NOMO-1 (cell line): ENCODE results near the gene ELAVL1.
"Not testable (repeated sequence)": the region's sequence is repeated elsewhere in the genome, so short reads cannot be mapped to it uniquely, and the experiment has no call there.

Experiments
- DNase-seq, 2 experiments: peaks; one replicate each; lab custom pipeline; 2025; ENCODE audit not compliant: unreplicated experiment in 2 of 2; lab: John Stamatoyannopoulos, UW

ELAVL1 gene

GRCh38 chr19:7971553-7972520 lies 33.6 kb downstream of the ELAVL1 start:
- no peak for DNase-seq

DNA sequence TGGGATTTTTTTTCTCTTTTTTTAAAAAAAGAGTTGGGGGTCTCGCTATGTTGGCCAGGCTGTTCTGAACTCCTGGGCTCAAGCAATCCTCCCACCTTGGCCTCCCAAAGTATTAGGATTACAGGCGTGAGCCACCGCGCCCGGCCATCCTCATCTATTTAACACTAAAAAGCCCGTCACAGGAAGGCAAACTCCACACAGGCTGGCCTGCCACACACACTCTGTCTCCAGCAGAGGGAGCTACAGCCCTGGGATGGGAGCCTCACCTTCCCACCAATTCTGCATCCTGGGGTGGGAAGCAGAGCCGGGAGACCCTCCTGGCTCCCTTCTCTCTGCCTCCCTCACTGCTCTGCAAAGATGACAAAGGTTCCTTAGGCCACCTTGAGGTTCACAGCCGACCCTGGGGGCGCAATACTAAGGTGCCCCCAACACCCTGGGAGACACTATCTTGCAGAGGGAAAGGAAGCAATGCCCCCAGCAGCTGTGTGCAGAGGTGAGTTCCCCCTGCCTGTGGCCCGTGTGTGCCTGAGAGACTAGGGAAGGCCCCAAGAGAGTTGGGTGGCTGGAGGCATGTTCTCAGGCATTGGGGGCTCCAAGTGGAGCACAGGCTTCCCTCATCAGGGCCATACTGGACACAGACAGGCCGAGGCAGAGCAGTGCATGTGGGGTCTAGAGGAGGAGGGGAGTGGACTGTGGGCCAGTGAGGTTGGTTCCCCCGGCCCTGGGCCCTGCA lies 34.6 kb downstream of the ELAVL1 start:
- DNase-seq, result no peak

DNA sequence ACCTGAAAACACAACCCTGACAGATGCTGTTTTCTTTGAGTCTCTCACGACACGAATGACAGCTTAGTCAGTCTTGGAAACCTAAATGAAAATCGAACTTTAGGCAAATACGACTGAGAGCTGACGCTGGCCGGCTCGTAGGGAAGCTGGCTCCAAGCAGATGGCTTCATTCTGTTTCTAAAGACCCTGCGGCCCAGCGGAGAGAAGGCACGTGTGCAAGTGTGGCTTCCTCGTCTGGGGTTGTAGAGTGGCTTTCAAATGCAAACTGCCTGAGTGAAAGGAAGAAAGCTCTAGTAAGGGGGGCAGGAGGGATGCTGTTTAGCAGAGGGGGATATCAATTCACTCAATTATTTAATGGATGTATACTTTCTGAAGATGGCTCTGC lies 35.9 kb downstream of the ELAVL1 start:
- no peak for DNase-seq

- DNase-seq, result no peak
Observed at GRCh38 chr19:7968796-7969554, 36.5 kb downstream of the ELAVL1 start.

DNA sequence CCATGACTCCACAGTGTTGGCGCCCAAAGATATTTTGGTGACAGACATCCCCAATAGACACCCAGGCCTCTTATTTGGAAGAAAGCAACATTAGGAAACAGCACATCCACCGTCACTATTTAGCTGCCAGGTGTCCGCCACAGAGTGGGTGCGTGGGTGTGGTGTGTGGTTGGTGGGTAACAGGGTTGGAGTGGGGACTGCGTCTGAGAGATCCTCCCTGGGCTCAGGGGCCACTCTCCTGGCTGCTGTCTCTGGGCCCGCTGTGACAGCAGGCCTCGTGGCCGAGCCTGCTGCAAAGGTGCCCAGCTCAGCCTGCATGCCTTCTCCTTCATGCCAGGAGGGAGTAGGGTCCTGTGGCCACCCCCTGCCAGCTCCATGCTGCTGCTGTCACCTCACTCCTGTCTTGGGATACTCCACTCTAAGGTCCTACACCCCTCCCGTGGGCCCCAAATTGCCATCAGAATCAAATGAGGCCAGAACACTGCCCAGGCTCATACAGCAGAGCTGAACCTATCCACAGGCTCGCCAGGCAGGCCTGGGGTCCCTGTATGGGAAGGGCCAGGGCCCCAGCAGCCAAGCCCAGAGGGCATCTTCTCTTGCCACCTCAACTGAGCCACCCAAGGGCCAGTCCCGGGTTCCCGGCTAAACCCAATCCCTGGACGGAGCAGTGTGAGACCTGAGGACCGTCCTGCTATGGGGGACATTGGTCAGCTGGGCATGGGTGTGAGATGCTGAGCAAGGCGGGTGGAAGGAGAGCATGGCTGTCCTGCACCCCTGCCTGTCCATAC lies 37.2 kb downstream of the ELAVL1 start:
- DNase-seq, result no peak

DNA sequence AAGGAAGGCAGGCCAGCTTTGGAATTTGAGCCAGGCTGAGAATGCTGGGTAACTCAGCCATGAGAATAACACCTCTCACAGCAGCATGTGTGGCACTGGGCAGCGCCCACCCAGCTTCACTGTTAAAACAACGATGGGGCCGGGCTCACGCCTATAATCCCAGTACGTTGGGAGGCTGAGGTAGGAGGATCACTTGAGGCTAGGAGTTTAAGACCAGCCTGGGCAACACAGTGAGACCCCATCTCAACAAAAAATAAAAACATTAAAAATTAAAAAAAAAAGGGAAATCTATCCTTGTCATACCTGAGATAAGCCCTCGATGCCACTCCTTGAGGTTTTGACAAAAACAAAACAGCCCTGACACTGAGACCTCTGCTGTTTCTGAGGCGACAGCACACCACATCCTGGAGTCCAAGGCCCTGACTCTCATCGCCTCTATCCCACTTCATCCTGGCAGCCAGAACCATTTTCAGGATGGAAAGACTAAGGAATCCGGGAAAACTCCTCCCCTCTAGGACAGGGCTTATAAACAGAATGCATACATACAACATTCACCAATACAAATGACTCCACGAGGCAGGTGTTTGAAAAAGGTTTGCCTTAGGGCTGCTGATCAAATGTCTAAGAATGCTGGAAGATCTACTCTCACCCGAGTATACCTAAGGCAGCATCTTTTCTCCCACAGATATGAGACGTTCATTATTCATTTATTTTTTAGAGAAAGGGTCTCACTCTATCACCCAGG lies 39.3 kb downstream of the ELAVL1 start:
- no peak for DNase-seq

GRCh38 chr19:7965259-7965841 lies 40.1 kb downstream of the ELAVL1 start:
- no peak for DNase-seq

DNA sequence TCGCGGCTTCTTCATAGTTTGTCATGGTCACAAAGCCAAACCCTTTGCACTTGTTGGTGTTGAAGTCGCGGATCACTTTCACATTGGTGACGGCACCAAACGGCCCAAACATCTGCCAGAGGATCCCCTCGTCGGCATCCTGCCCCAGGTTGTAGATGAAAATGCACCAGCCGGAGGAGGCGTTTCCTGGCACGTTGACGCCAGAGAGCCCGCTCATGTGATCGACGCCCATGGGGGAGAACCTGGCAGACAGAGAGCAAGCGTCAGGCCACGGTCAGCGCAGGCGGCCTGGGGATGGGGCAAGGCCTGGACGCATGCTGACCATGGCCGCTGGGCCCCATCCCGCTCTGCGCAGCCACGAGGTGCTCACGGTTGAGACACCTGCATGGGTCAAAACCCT lies 41.9 kb downstream of the ELAVL1 start:
- DNase-seq, result no peak

- DNase-seq, result no peak
Observed at GRCh38 chr19:7962644-7963268, 42.7 kb downstream of the ELAVL1 start.

DNA sequence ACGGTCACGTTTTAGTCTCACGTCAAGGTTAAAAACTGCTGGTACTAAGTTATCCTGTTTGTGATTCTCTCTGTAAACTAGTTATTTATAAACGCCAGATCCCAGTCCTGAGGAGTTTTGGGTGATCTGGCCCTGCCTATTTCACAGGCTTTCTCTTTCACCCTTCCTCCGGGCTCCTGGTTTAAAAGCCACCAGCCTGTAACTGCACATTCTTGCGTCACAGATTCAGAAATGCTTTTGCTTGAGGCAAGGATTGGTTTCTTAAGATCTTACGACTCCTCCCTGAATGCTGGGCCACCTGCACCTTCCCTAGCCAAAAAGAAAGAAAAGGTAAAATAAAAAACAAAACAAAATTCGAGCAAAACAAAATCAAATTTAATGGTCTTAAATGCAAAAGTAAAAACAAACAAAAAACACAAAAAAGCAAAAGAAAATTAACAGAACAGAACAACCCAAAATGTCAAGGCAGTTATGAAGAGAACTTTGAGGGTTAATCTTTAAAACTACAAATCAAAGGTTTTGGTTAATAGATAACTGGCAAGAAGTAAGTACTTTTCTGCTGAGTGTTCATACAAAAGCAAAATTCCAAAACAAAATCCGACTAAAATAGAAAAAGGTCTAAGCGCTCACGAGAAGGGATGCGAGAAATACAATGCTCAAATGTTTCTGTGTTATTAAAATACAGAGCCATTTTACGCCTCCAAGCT lies 43.4 kb downstream of the ELAVL1 start:
- no peak for DNase-seq

DNA sequence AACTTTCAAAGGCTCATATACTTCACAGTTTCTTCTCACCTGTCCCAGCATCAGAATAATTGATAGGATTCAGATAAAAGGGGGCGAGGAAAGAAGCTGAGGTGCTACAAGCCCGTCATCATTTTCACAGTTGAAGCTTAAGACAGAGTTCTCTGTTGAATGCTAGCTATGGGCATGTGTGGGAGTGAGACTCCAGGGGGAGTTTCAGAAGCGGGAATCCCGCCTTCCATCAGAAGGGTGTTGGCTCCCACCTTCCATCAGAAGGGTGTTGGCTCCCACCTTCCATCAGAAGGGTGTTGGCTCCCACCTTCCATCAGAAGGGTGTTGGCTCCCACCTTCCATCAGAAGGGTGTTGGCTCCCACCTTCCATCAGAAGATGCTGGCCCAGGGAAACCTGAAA lies 44.4 kb downstream of the ELAVL1 start:
- DNase-seq, result not testable (repeated sequence)

DNA sequence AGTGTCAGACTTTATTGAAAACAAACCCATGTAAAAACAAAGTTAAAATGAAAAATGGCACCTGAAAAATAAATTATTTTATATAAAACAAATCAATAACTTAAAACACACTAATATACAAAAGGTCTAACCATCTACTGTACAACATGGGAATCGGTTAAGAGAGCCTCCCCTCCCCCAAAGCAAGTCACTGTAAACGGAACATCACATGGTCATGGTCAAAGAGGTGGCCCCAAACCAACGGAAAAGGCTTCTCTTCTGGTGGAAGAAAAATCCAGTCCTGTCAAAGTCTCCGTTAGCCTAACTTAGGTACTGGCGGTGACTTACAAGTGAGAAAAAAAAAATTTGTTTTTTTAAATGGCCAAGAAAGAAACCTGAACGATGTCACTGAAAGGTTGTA lies 46.2 kb downstream of the ELAVL1 start:
- DNase-seq, result peak in 1 of 2 experiments; percentile 3

- DNase-seq, result no peak
Observed at GRCh38 chr19:7955696-7956095, 49.7 kb downstream of the ELAVL1 start.

DNA sequence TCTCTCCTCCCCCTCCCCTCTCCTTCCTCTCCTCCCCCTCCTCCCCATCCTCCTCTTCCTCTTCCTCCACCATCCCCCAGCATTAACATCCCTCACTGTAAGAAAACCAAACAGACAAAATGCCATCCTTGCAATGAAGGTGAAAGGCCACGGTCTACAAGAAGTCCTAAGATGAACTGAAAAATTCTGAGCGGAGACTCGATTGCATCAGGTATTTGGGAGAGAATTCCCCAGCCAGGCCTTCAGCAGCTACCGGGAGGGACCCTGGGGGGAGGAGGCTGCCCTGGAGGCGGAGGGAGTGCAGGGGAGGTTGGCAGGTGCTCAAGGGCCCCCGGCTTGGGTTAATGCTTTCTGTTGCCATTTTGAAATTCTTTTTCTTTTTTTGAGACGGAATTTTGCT lies 51.9 kb downstream of the ELAVL1 start:
- DNase-seq, result no peak

DNA sequence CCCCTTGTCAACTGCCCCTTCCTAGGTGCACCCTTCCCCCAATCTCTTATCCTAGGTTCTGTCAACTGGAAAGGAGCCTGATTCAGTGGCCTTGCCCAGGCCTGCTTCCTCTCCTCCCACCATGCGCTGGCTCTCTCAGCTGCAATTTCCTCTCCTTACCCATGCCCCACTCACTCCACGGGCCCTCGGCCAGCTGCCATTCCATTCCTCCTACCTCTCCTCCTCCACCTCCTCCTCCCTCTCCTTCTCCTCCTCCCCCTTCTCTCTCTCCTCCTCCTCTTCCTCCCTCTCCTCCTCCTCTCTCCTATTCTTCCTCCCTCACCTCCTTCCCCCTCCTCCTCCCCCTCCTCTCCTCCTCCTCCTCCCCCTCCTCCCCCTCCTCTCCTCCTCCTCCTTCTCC lies 52.4 kb downstream of the ELAVL1 start:
- DNase-seq, result no peak

GRCh38 chr19:7947939-7948338 lies 57.5 kb downstream of the ELAVL1 start:
- DNase-seq, result no peak

DNA sequence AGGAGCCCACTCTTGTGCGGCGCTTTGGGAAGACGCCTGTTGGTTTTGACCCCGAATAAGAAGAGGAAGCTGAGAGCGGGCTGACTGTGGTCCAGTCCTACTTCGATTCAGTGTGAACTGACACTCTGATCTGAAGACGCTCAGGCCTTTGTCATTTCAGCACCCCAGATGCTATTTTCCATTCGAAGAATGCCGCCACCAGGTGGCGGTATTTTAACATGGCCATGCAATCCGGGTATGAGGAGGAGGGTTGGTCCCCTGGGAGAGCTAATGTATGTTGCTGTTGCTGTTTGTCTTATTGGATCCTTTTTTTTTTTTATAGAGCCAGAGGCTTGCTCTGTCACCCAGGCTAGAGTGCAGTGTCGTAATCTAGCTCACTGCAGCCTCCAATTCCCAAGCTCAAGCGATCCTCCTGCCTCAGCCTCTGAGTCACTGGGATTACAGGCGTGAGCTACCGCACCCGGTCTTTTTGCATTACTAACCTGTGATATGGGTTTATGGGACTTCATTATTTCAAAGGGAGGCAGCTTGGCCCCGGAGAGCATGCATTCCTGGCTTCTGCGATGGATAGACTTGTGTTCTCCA lies 61.2 kb downstream of the ELAVL1 start:
- peak; percentile 79 to 82 for DNase-seq
